Left ventricle myocardium inferior (tissue), 1 donor: ENCODE data around the gene ADAMTS16. TPM values are rescaled to one million over a fixed set of nuclear protein-coding genes. Genes with fewer than 3 reads are reported as not detected.

Source experiments
- DNase-seq: peaks from one replicate; pipeline ENCODE4 v3.0.0-alpha.2; 2020
- H3K27ac ChIP-seq: fragments of 200-600 bp; replicated peaks from 2 replicates; pipeline ENCODE4 v1.8.0; 2021
- H3K27me3 ChIP-seq: fragments of 200-600 bp; 2 replicates; pipeline ENCODE4 v1.8.0; 2021; ENCODE audit warnings: low read depth
- H3K36me3 ChIP-seq: fragments of 200-600 bp; 2 replicates; pipeline ENCODE4 v1.8.0; 2021
- H3K4me1 ChIP-seq: fragments of 200-600 bp; 2 replicates; pipeline ENCODE4 v1.8.0; 2021
- H3K4me3 ChIP-seq: fragments of 200-600 bp; 2 replicates; pipeline ENCODE4 v1.8.0; 2021; ENCODE audit warnings: mild to moderate bottlenecking, moderate library complexity
- H3K9me3 ChIP-seq: fragments of 200-600 bp; replicated peaks from 2 replicates; pipeline ENCODE4 v1.8.0; 2021
- intact Hi-C: fragments of 100-400 bp; cut with micrococcal nuclease; formaldehyde crosslinking; loops from one replicate; pipeline ENCODE4 v1.11.0; 2022
- total RNA-seq: library from RNA; stranded (reverse); fragmentation: NEBNext Ultra II Directional; extraction: Animal tissue kit (Norgen Biotek cat#: 25700); gene quantifications from one replicate; pipeline ENCODE4 v1.2.1, GENCODE V29; 2021
- TF ChIP-seq, protein P1 (sequence below): fragments of 200-600 bp; IDR thresholded peaks from 2 replicates; pipeline ENCODE4 v1.8.0; 2021; ENCODE audit warnings: antibody characterized with exemption, mild to moderate bottlenecking, borderline replicate concordance
- donor health status: DM: no; HTN: yes; CAD: no; lungs with severe emphysema.

The ADAMTS16 gene
- total RNA-seq, 1 donor from 2014 or later, result not detected

DNA sequence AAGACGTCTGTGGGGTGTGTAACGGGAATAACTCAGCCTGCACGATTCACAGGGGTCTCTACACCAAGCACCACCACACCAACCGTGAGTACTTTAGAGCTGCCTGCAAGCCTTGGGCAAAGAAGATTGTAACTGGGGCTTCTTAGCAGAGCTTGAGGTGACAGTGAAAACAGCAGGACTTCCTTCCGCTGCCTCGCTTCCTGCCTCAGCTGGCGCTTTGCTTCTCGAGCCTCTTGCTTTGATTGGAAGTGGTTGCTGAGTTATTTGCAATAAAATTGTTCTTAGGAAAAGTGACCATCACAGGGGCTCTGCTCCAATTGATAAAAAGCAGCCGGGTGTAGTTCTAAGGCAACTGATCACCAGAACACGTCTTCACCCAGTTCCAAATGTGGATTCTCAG, 99.1 kb downstream of the ADAMTS16 start:
- intact Hi-C loops, result no loop called here
- Histone ChIP-seq H3K36me3 (no peaks in the 10 kb centered on the region), H3K9me3 (no peaks in the 10 kb centered on the region), H3K4me3 (no peak overlapping the region), H3K27ac (no peak overlapping the region), H3K27me3 (peaks cover 26% of the 10 kb centered on the region), H3K4me1 (no peaks in the 10 kb centered on the region)
- no peak for DNase-seq
- TF ChIP-seq, protein P1, sequence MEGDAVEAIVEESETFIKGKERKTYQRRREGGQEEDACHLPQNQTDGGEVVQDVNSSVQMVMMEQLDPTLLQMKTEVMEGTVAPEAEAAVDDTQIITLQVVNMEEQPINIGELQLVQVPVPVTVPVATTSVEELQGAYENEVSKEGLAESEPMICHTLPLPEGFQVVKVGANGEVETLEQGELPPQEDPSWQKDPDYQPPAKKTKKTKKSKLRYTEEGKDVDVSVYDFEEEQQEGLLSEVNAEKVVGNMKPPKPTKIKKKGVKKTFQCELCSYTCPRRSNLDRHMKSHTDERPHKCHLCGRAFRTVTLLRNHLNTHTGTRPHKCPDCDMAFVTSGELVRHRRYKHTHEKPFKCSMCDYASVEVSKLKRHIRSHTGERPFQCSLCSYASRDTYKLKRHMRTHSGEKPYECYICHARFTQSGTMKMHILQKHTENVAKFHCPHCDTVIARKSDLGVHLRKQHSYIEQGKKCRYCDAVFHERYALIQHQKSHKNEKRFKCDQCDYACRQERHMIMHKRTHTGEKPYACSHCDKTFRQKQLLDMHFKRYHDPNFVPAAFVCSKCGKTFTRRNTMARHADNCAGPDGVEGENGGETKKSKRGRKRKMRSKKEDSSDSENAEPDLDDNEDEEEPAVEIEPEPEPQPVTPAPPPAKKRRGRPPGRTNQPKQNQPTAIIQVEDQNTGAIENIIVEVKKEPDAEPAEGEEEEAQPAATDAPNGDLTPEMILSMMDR, result no peak

DNA sequence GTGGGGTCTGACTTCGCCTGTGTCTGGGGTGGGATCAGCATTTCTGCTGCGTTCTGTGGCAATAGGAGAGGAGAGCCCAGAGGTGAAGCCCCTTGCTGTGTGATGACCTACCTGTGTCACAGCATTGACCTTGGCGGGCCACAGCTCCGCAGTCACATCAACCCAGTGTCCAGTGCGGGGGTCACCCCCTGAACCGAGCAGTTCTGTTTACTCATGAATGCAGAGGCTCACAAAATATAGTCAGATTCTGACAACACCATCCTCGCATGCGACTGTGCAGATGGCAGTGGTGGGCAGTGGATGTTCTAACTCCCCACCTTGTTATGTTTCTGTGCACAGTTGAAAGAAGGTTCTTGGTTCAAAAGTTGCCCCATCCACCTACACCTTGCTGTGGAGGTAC, 100.1 kb downstream of the ADAMTS16 start:
- Histone ChIP-seq H3K4me3 (no peak overlapping the region), H3K9me3 (no peaks in the 10 kb centered on the region), H3K4me1 (no peaks in the 10 kb centered on the region), H3K27ac (no peak overlapping the region), H3K27me3 (peaks cover 33% of the 10 kb centered on the region), H3K36me3 (no peaks in the 10 kb centered on the region)
- no peak for DNase-seq
- intact Hi-C loops, result no loop called here
- TF ChIP-seq, protein P1, result no peak

DNA sequence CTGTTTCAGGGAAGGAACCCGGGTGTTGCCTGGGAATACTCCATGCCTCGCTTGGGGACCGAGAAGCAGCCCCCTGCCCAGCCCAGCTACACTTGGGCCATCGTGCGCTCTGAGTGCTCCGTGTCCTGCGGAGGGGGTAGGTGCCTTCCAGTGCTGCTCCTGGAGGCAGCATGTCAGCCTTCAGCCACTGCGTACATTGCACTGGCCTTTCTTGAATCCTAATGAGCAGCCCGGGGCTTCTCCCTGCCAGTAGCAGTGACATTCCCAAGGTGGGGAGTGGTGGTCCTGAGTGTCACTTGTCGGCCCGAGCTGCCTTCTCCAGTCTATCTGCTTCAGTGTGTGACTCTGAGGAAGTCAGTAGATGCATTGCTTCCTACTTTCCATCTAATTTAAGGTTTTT, 101.9 kb downstream of the ADAMTS16 start:
- no peak for DNase-seq
- Histone ChIP-seq H3K27me3 (peaks cover 33% of the 10 kb centered on the region), H3K9me3 (no peaks in the 10 kb centered on the region), H3K4me3 (no peak overlapping the region), H3K36me3 (no peaks in the 10 kb centered on the region), H3K27ac (no peak overlapping the region), H3K4me1 (no peaks in the 10 kb centered on the region)
- TF ChIP-seq, protein P1, result no peak
- intact Hi-C loops, result no loop called here

DNA sequence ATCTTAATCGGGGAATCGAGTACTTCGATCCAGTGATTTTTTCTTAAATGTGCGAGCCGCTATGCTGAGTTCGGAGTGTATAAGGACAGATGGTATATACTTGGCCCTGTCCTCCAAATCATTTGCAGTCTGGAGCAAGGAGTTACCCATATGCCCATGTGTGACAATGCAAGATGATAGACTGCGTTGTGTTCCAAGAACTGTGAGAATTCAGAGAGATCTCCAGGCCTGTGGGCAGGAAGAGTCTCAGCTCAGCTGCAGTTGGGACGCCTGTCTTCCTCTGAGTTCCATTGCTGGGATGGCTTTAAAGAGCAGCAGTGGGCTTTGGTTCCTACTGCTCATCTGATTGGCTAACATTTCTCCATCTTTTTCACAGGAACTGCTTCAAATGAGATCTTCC, 106.6 kb downstream of the ADAMTS16 start:
- no peaks in the 10 kb centered on the region for H3K36me3 ChIP-seq
- H3K27ac ChIP-seq, result no peak overlapping the region
- intact Hi-C loops, result no loop called here

DNA sequence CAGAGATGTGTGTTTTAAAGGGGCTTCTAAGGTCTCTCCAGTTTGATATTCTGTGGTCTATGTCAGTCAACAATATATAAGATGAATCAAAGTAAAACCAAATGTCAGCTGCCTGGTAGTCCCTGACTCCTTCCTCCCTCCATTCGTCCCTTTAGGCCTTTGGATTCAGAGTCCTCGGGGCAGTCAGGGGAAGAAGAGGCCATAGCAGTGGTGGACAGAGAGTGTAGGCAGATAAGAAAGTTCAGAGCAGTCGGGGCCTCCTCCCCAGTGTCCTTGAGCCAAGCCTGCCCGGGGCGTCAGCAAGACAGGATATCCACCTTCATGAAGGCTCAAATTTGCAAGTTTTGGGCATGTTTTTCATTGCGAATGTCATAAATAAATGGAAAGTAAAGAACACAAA, 110.6 kb downstream of the ADAMTS16 start:
- TF ChIP-seq, protein P1, result no peak
- peaks cover 4% of the 10 kb centered on the region for H3K27me3 ChIP-seq

More for the DNA sequence above, 106.6 kb downstream of the ADAMTS16 start:
- TF ChIP-seq, protein P1, result no peak
- DNase-seq, result no peak
- no peaks in the 10 kb centered on the region for H3K9me3 ChIP-seq
- H3K4me3 ChIP-seq, result no peak overlapping the region
- no peaks in the 10 kb centered on the region for H3K4me1 ChIP-seq
- peaks cover 18% of the 10 kb centered on the region for H3K27me3 ChIP-seq

DNA sequence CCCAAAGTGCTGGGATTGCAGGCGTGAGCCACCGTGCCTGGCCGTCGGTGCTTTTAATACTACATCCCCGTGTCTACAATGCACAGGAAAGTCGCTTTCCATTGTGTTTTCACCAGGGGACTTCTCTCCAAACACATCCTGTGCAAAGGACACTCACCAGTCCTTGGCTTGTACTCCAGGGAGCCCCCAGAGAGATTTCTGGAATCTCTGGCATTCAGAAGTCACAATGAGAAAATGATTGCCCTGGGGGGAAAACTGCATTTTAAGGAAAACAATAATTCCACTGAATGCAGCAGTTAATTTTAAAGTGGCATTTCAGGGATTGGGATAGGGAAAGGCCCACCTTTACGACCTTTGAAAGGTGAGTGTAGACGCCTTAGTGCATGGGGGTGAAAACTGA, 112.0 kb downstream of the ADAMTS16 start:
- Histone ChIP-seq H3K36me3 (no peaks in the 10 kb centered on the region), H3K9me3 (peaks cover 34% of the 10 kb centered on the region), H3K27ac (no peak overlapping the region), H3K4me1 (no peaks in the 10 kb centered on the region), H3K27me3 (peaks cover 4% of the 10 kb centered on the region), H3K4me3 (no peak overlapping the region)
- intact Hi-C loops, result no loop called here
- TF ChIP-seq, protein P1, result no peak
- DNase-seq, result no peak

More for the DNA sequence above, 110.6 kb downstream of the ADAMTS16 start:
- Histone ChIP-seq H3K36me3 (no peaks in the 10 kb centered on the region), H3K4me1 (no peaks in the 10 kb centered on the region), H3K9me3 (peaks cover 24% of the 10 kb centered on the region), H3K4me3 (no peak overlapping the region), H3K27ac (no peak overlapping the region)
- DNase-seq, result no peak
- intact Hi-C loops, result no loop called here
